HEK293 (cell line): ENCODE results near the gene KRTCAP2.
A peak's percentile ranks its signal among the peaks of the same experiment; 100 is the strongest.

Source experiments
- CTCF ChIA-PET: fragments of 350-600 bp; formaldehyde crosslinking; extraction: SDS; loops from one replicate; lab custom pipeline; 2021; ENCODE audit warnings: antibody characterized with exemption; lab: Yijun Ruan, JAX
- POLR2A ChIA-PET: fragments of 300-600 bp; formaldehyde crosslinking; extraction: SDS; loops from one replicate; lab custom pipeline; 2020; ENCODE audit warnings: antibody characterized with exemption, inconsistent platforms; lab: Yijun Ruan, JAX
- H3K27ac ChIP-seq: fragments of 200-500 bp; sonication (Bioruptor generic); 2 replicates; pipeline ENCODE4 v1.5.1; 2014; ENCODE audit warnings: low read depth, low read length, control low read depth, inconsistent platforms; ENCODE audit errors: extremely low read depth
- H3K36me3 ChIP-seq, 2 experiments: fragments of 200-500 bp in 1 of 2; sonication (Bioruptor generic) in 1 of 2; 1 replicate in 1 of 2; 2 replicates in 1 of 2; pipeline ENCODE4 v1.5.1; 2014 to 2017; ENCODE audit warnings: inconsistent platforms in 2 of 2, low read length in 2 of 2; ENCODE audit not compliant: control insufficient read depth in 2 of 2, insufficient read depth in 1 of 2
- H3K4me1 ChIP-seq: fragments of 200-500 bp; sonication (Bioruptor generic); 2 replicates; pipeline ENCODE4 v1.5.1; 2014; ENCODE audit warnings: mild to moderate bottlenecking, low read length, inconsistent platforms; ENCODE audit not compliant: control insufficient read depth, insufficient read depth
- H3K4me3 ChIP-seq: 2 replicates; pipeline ENCODE4 v1.5.1; 2011; ENCODE audit warnings: low read depth, mild to moderate bottlenecking, control low read depth, low read length, moderate library complexity
- H3K9me3 ChIP-seq: fragments of 200-500 bp; sonication (Bioruptor generic); 2 replicates; pipeline ENCODE4 v1.5.1; 2014; ENCODE audit warnings: low read depth, low read length, inconsistent platforms; ENCODE audit not compliant: control insufficient read depth, insufficient read depth
- KLF1 ChIP-seq: fragments of 450-650 bp; formaldehyde crosslinking; IDR thresholded peaks from 2 replicates; pipeline ENCODE4 v1.5.1; 2016; ENCODE audit warnings: missing biosample characterization, missing genetic modification characterization
- KLF17 ChIP-seq: fragments of 450-650 bp; formaldehyde crosslinking; IDR thresholded peaks from 2 replicates; pipeline ENCODE4 v1.5.1; 2016; ENCODE audit warnings: missing biosample characterization, missing genetic modification characterization
- KLF8 ChIP-seq: fragments of 450-650 bp; formaldehyde crosslinking; IDR thresholded peaks from 2 replicates; pipeline ENCODE4 v1.5.1; 2016; ENCODE audit warnings: missing biosample characterization, missing genetic modification characterization
- OSR2 ChIP-seq: fragments of 450-650 bp; formaldehyde crosslinking; IDR thresholded peaks from 2 replicates; pipeline ENCODE4 v1.5.1; 2016; ENCODE audit warnings: missing biosample characterization, missing genetic modification characterization
- REST ChIP-seq: fragments of 450-650 bp; formaldehyde crosslinking; IDR thresholded peaks from 2 replicates; pipeline ENCODE4 v1.5.1; 2016; ENCODE audit warnings: missing biosample characterization, missing genetic modification characterization
- SCRT1 ChIP-seq: fragments of 450-650 bp; formaldehyde crosslinking; IDR thresholded peaks from 2 replicates; pipeline ENCODE4 v1.5.1; 2016; ENCODE audit warnings: missing biosample characterization, missing genetic modification characterization, borderline replicate concordance
- SP7 ChIP-seq: fragments of 450-650 bp; formaldehyde crosslinking; IDR thresholded peaks from 2 replicates; pipeline ENCODE4 v1.5.1; 2016; ENCODE audit warnings: missing biosample characterization, missing genetic modification characterization
- ZBTB17 ChIP-seq: fragments of 450-650 bp; formaldehyde crosslinking; IDR thresholded peaks from 2 replicates; pipeline ENCODE4 v1.5.1; 2016; ENCODE audit warnings: missing biosample characterization, missing genetic modification characterization
- ZBTB20 ChIP-seq: fragments of 450-650 bp; formaldehyde crosslinking; IDR thresholded peaks from 2 replicates; pipeline ENCODE4 v1.5.1; 2016; ENCODE audit warnings: missing biosample characterization, missing genetic modification characterization
- ZNF23 ChIP-seq: fragments of 450-650 bp; formaldehyde crosslinking; IDR thresholded peaks from 2 replicates; pipeline ENCODE4 v1.5.1; 2016; ENCODE audit warnings: missing biosample characterization, missing genetic modification characterization, borderline replicate concordance
- ZNF341 ChIP-seq: fragments of 450-650 bp; formaldehyde crosslinking; IDR thresholded peaks from 2 replicates; pipeline ENCODE4; 2016; ENCODE audit warnings: low read depth, missing biosample characterization, missing genetic modification characterization
- ZNF366 ChIP-seq: fragments of 450-650 bp; formaldehyde crosslinking; conservative IDR thresholded peaks from 2 replicates; pipeline ENCODE4 v1.5.1; 2016; ENCODE audit warnings: missing biosample characterization, missing genetic modification characterization
- ZNF394 ChIP-seq: fragments of 450-650 bp; formaldehyde crosslinking; IDR thresholded peaks from 2 replicates; pipeline ENCODE4 v1.5.1; 2016; ENCODE audit warnings: missing biosample characterization, missing genetic modification characterization, mild to moderate bottlenecking, moderate library complexity, borderline replicate concordance
- ZNF423 ChIP-seq: fragments of 450-650 bp; formaldehyde crosslinking; IDR thresholded peaks from 2 replicates; pipeline ENCODE4 v1.5.1; 2016; ENCODE audit warnings: missing biosample characterization, missing genetic modification characterization
- ZNF621 ChIP-seq: fragments of 450-650 bp; formaldehyde crosslinking; IDR thresholded peaks from 2 replicates; pipeline ENCODE4 v1.5.1; 2017; ENCODE audit warnings: missing biosample characterization, missing genetic modification characterization
- ZNF660 ChIP-seq: fragments of 450-650 bp; IDR thresholded peaks from 2 replicates; pipeline ENCODE4 v1.5.1; 2018; ENCODE audit warnings: missing biosample characterization, mild to moderate bottlenecking, missing genetic modification characterization
- ZNF76 ChIP-seq: fragments of 450-650 bp; formaldehyde crosslinking; IDR thresholded peaks from 2 replicates; pipeline ENCODE4; 2016; ENCODE audit warnings: low read depth, missing biosample characterization, missing genetic modification characterization, borderline replicate concordance
- ZNF776 ChIP-seq: fragments of 450-650 bp; formaldehyde crosslinking; IDR thresholded peaks from 2 replicates; pipeline ENCODE4 v1.5.0; 2017; ENCODE audit warnings: missing biosample characterization, missing genetic modification characterization, borderline replicate concordance
- ZNF777 ChIP-seq: fragments of 450-650 bp; formaldehyde crosslinking; IDR thresholded peaks from 2 replicates; pipeline ENCODE4 v1.5.1; 2017; ENCODE audit warnings: missing biosample characterization, missing genetic modification characterization, borderline replicate concordance
- ZNF830 ChIP-seq: fragments of 450-650 bp; IDR thresholded peaks from 2 replicates; pipeline ENCODE4 v1.5.0; 2018; ENCODE audit warnings: missing biosample characterization, missing genetic modification characterization, low read depth, mild to moderate bottlenecking, moderate library complexity
- ZNF837 ChIP-seq: fragments of 450-650 bp; formaldehyde crosslinking; IDR thresholded peaks from 2 replicates; pipeline ENCODE4 v1.5.1; 2016; ENCODE audit warnings: missing biosample characterization, missing genetic modification characterization
- ZSCAN23 ChIP-seq: fragments of 450-650 bp; formaldehyde crosslinking; IDR thresholded peaks from 2 replicates; pipeline ENCODE4 v1.5.1; 2016; ENCODE audit warnings: missing biosample characterization, missing genetic modification characterization
- TF ChIP-seq, protein P1 (sequence below): fragments of 450-650 bp; formaldehyde crosslinking; IDR thresholded peaks from 2 replicates; pipeline ENCODE4 v1.5.1; 2017; ENCODE audit warnings: missing biosample characterization, missing genetic modification characterization
- TF ChIP-seq, protein P2 (sequence below): fragments of 450-650 bp; formaldehyde crosslinking; IDR thresholded peaks from 2 replicates; pipeline ENCODE4 v1.5.1; 2016; ENCODE audit warnings: missing biosample characterization, missing genetic modification characterization
- TF ChIP-seq, protein P3 (sequence below): fragments of 450-650 bp; formaldehyde crosslinking; IDR thresholded peaks from 2 replicates; pipeline ENCODE4 v1.5.1; 2016; ENCODE audit warnings: missing biosample characterization, missing genetic modification characterization

The KRTCAP2 gene

DNA sequence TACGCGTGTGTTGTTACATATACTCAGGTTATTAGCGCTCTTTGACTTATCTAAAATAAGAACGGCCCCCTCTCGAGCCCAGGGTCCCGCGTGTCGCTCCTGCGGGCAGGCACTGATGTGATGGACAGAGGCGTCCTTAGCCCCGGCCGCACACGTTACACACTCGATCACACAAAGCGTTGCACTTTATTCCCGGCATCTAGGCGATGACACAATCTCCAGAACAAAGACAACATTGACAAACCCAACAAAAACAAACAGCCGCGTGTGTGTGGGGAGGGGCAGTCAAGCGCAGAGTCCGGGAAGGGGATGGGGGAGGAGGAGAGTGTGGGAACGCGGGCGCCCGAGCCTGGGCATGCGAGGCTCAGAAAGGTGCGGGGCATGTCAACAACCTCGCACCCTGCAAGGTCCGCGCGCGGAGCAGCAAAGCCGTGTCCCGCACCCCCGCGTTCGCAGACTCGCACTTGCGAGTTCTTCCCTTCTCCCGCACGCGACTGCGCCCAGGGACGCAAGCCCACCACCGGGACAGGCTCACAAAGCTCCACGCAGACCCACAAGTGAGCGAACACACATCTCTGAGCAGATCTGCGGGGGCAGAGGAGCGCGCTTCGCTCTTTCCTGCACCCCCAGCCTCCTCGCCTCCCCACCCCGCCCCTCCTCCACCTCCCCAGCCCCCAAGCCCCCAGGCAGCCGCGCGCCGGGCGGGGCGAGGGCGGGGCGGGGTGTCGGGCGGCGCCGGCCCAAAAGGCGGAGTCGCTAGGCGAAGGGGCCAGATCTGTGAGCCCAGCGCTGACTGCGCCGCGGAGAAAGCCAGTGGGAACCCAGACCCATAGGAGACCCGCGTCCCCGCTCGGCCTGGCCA lies 45.8 kb downstream of the KRTCAP2 start, which contains the start of gene EFNA1 (continued):
- peak; percentile 86 for TF ChIP-seq ZNF366
- TF ChIP-seq, protein P1, sequence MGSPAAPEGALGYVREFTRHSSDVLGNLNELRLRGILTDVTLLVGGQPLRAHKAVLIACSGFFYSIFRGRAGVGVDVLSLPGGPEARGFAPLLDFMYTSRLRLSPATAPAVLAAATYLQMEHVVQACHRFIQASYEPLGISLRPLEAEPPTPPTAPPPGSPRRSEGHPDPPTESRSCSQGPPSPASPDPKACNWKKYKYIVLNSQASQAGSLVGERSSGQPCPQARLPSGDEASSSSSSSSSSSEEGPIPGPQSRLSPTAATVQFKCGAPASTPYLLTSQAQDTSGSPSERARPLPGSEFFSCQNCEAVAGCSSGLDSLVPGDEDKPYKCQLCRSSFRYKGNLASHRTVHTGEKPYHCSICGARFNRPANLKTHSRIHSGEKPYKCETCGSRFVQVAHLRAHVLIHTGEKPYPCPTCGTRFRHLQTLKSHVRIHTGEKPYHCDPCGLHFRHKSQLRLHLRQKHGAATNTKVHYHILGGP, result no peak
- TF ChIP-seq ZNF660 (tag by site-specific recombination), result peak; percentile 22; the same call in 1 of the 2 replicates

GRCh38 chr1:155126556-155127104 lies 46.5 kb downstream of the KRTCAP2 start:
- ChIA-PET POLR2A (interaction anchor here (0.7 to 2.9 kb wide), 6 partner anchors 8 to 46 kb away, joined by 3 to 9 read pairs (median 6); partner anchors contain the start of genes KRTCAP2 and SLC50A1), CTCF (interaction anchor here (1.4 to 2.6 kb wide), 4 partner anchors 32 to 46 kb away, joined by 5 to 17 read pairs (median 6); partner anchors contain the start of gene KRTCAP2)
- Histone ChIP-seq H3K9me3 (no peaks in the 10 kb centered on the region), H3K4me1 (peaks cover 21% of the 10 kb centered on the region), H3K27ac (peak overlapping the region; percentile 73), H3K4me3 (peak overlapping the region; percentile 62), H3K36me3 (peaks cover 0 to 10% of the 10 kb centered on the region in 2 experiments; a peak in 1 of 3 replicates)
- peak; percentile 43; the same call in 1 of the 2 replicates for TF ChIP-seq ZNF777 (tag by site-specific recombination)
- TF ChIP-seq, protein P2, sequence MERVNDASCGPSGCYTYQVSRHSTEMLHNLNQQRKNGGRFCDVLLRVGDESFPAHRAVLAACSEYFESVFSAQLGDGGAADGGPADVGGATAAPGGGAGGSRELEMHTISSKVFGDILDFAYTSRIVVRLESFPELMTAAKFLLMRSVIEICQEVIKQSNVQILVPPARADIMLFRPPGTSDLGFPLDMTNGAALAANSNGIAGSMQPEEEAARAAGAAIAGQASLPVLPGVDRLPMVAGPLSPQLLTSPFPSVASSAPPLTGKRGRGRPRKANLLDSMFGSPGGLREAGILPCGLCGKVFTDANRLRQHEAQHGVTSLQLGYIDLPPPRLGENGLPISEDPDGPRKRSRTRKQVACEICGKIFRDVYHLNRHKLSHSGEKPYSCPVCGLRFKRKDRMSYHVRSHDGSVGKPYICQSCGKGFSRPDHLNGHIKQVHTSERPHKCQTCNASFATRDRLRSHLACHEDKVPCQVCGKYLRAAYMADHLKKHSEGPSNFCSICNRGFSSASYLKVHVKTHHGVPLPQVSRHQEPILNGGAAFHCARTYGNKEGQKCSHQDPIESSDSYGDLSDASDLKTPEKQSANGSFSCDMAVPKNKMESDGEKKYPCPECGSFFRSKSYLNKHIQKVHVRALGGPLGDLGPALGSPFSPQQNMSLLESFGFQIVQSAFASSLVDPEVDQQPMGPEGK (tag by site-specific recombination), result peak; percentile 80
- TF ChIP-seq ZNF423 (tag by site-specific recombination), result peak; percentile 66; the same call in 1 of the 2 replicates
- peak; percentile 94 for TF ChIP-seq KLF17 (tag by site-specific recombination)
- TF ChIP-seq ZNF660 (tag by site-specific recombination), result no peak
- TF ChIP-seq SCRT1 (tag by site-specific recombination), result no peak
- TF ChIP-seq SP7 (tag by site-specific recombination), result peak; percentile 87
- no peak for TF ChIP-seq REST (tag by site-specific recombination)
- TF ChIP-seq ZSCAN23 (tag by site-specific recombination), result 0 out of 2 replicates have a peak, but pooled peaks have one; percentile 35
- 0 out of 2 replicates have a peak, but pooled peaks have one; percentile 43 for TF ChIP-seq ZNF837 (tag by site-specific recombination)
- TF ChIP-seq ZBTB20 (tag by site-specific recombination), result peak; percentile 77
- peak; percentile 34 for TF ChIP-seq ZNF394 (tag by site-specific recombination)
- TF ChIP-seq, protein P3, sequence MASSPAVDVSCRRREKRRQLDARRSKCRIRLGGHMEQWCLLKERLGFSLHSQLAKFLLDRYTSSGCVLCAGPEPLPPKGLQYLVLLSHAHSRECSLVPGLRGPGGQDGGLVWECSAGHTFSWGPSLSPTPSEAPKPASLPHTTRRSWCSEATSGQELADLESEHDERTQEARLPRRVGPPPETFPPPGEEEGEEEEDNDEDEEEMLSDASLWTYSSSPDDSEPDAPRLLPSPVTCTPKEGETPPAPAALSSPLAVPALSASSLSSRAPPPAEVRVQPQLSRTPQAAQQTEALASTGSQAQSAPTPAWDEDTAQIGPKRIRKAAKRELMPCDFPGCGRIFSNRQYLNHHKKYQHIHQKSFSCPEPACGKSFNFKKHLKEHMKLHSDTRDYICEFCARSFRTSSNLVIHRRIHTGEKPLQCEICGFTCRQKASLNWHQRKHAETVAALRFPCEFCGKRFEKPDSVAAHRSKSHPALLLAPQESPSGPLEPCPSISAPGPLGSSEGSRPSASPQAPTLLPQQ (tag by site-specific recombination), result peak; percentile 52
- TF ChIP-seq ZNF776 (tag by site-specific recombination), result no peak
- no peak for TF ChIP-seq ZNF23
- no peak for TF ChIP-seq ZNF621
- TF ChIP-seq ZBTB17 (tag by site-specific recombination), result peak; percentile 99
- TF ChIP-seq ZNF830 (tag by site-specific recombination), result no peak
- TF ChIP-seq ZNF76 (tag by site-specific recombination), result peak; percentile 8; the same call in 1 of the 2 replicates
- peak; percentile 95 for TF ChIP-seq ZNF341 (tag by site-specific recombination)
- peak; percentile 32 for TF ChIP-seq OSR2 (tag by site-specific recombination)
- peak; percentile 87 for TF ChIP-seq KLF1 (tag by site-specific recombination)
- 0 out of 2 replicates have a peak, but pooled peaks have one; percentile 2 for TF ChIP-seq KLF8
